ENCODE data around the gene LIFR.
"Not testable (repeated sequence)": the region's sequence is repeated elsewhere in the genome, so short reads cannot be mapped to it uniquely, and the experiment has no call there.

The LIFR gene

GRCh38 chr5:38548064-38548759, 8.2 kb downstream of the LIFR start:
- no peak for DNase-seq

GRCh38 chr5:38547257-38547656, 9.2 kb downstream of the LIFR start:
- DNase-seq, result no peak

GRCh38 chr5:38546691-38547146, 9.7 kb downstream of the LIFR start:
- DNase-seq, result no peak

- DNase-seq, result no peak
Measured at GRCh38 chr5:38543886-38544285, 12.6 kb downstream of the LIFR start.

- no peak for DNase-seq
Measured at GRCh38 chr5:38543074-38543473, 13.4 kb downstream of the LIFR start.

- DNase-seq, result no peak
Measured at GRCh38 chr5:38541174-38541725, 15.2 kb downstream of the LIFR start.

GRCh38 chr5:38540314-38540713, 16.1 kb downstream of the LIFR start:
- DNase-seq, result no peak

- DNase-seq, result no peak
Measured at GRCh38 chr5:38538161-38538560, 18.3 kb downstream of the LIFR start.

GRCh38 chr5:38537505-38537904, 18.9 kb downstream of the LIFR start:
- DNase-seq, result no peak

- DNase-seq, result no peak
Measured at GRCh38 chr5:38536968-38537367, 19.5 kb downstream of the LIFR start.

GRCh38 chr5:38535845-38536244, 20.6 kb downstream of the LIFR start:
- DNase-seq, result no peak

- DNase-seq, result no peak
Measured at GRCh38 chr5:38535248-38535750, 21.1 kb downstream of the LIFR start.

GRCh38 chr5:38534156-38534453, 22.3 kb downstream of the LIFR start:
- no peak for DNase-seq

GRCh38 chr5:38533286-38534155, 22.9 kb downstream of the LIFR start:
- DNase-seq, result no peak

GRCh38 chr5:38532165-38532669, 24.2 kb downstream of the LIFR start:
- DNase-seq, result no peak

- no peak for DNase-seq
Measured at GRCh38 chr5:38531518-38531917, 24.9 kb downstream of the LIFR start.

- no peak for DNase-seq
Measured at GRCh38 chr5:38529955-38530646, 26.3 kb downstream of the LIFR start.

GRCh38 chr5:38528162-38528703, 28.2 kb downstream of the LIFR start:
- DNase-seq, result no peak

GRCh38 chr5:38527475-38527874, 29.0 kb downstream of the LIFR start:
- DNase-seq, result no peak

GRCh38 chr5:38524022-38524421, 32.4 kb downstream of the LIFR start:
- no peak for DNase-seq

GRCh38 chr5:38519476-38519875, 37.0 kb downstream of the LIFR start:
- no peak for DNase-seq

- no peak for DNase-seq
Measured at GRCh38 chr5:38518341-38518740, 38.1 kb downstream of the LIFR start.

GRCh38 chr5:38516649-38517048, 39.8 kb downstream of the LIFR start:
- not testable (repeated sequence) for DNase-seq
